Brain microvascular endothelial cell (primary cell): Measurements from ENCODE around the gene NTMT2.
A peak's percentile ranks its signal among the peaks of the same experiment; 100 is the strongest.
"Not testable (repeated sequence)": the region's sequence is repeated elsewhere in the genome, so short reads cannot be mapped to it uniquely, and the experiment has no call there.

ENCODE experiments used
- DNase-seq: peaks from one replicate; pipeline ENCODE4 v3.0.0-alpha.2; 2020
- H3K27ac ChIP-seq: fragments of 250-450 bp; sonication (Bioruptor Pico); 2 replicates; pipeline ENCODE4 v1.5.1; 2020; ENCODE audit warnings: mild to moderate bottlenecking, moderate library complexity
- H3K27me3 ChIP-seq: fragments of 250-450 bp; sonication (Bioruptor Pico); replicated peaks from 2 replicates; pipeline ENCODE4 v1.5.1; 2020; ENCODE audit warnings: mild to moderate bottlenecking
- H3K36me3 ChIP-seq: fragments of 250-450 bp; sonication (Bioruptor Pico); replicated peaks from 2 replicates; pipeline ENCODE4 v1.5.1; 2020; ENCODE audit warnings: mild to moderate bottlenecking
- H3K4me3 ChIP-seq: 2 replicates; pipeline ENCODE4 v1.5.1; 2011; ENCODE audit warnings: low read depth, mild to moderate bottlenecking, control low read depth, low read length, moderate library complexity
- in situ Hi-C: cut with HindIII; loops from 2 replicates; pipeline ENCODE4 v1.10.0; 2017; ENCODE audit warnings: low sequenced_read_pairs, low pct_ligation_motif_present
- TF ChIP-seq, protein P1 (sequence below): IDR thresholded peaks from 2 replicates; pipeline ENCODE4 v1.5.1; 2011; ENCODE audit warnings: low read depth, mild to moderate bottlenecking, moderate library complexity, low read length, control low read depth, inconsistent platforms; ENCODE audit errors: missing control alignments

The NTMT2 gene

DNA sequence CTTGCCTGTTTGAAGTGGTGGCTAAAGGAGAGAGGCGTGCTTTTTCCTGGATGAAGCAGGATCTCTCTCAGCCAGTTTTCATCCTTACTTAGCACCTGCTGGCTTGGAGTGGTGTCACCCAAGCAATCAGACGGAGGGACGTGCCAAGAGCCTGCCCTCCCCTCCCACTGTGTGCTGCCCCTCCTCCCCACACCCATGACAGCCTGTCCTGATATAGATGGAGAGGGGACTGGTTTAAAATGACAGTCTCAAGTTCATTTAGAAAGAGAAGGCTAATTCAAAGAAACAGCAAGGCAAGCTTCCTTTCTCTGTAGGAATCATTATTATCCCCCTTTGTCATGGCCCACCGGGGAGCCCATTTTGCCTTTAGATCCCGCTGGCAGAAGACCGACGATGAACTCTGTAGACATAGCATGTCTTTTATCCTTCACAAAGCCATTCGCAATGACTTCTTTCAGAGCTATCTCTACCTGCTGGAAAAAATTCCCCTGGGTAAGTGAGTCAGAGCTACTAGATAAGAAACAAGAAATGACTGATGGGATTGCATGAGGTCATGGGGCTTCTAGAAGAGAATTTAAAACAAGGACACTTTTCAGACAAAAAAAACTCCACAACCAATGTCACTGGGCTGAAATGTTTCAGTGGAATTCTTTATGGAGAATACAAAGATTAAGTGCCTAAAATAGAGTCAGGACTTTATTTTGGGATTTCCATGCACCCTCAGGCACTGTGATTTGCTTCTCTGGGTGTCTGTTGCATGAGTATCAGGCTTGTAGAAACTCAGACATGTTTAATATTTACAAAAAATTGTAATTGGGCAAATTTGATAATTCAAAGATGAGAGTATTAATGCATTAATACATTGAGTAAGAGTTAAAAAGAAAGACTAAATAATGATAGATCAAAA, at the start of gene NTMT2:
NTMT2 (plus strand) TSS at position 190 of the 907 bp plus-strand sequence; CDS start at position 339, 149 bp downstream.
- no peak within 1 kb of the TSS for H3K27ac ChIP-seq
- H3K27me3 ChIP-seq: no peaks in the 10 kb centered on the region
- no peaks in the 10 kb centered on the region for H3K36me3 ChIP-seq
- in situ Hi-C loops: no loop called here
- no peak within 1 kb of the TSS for H3K4me3 ChIP-seq
- DNase-seq: peak; percentile 64
- TF ChIP-seq, protein P1, sequence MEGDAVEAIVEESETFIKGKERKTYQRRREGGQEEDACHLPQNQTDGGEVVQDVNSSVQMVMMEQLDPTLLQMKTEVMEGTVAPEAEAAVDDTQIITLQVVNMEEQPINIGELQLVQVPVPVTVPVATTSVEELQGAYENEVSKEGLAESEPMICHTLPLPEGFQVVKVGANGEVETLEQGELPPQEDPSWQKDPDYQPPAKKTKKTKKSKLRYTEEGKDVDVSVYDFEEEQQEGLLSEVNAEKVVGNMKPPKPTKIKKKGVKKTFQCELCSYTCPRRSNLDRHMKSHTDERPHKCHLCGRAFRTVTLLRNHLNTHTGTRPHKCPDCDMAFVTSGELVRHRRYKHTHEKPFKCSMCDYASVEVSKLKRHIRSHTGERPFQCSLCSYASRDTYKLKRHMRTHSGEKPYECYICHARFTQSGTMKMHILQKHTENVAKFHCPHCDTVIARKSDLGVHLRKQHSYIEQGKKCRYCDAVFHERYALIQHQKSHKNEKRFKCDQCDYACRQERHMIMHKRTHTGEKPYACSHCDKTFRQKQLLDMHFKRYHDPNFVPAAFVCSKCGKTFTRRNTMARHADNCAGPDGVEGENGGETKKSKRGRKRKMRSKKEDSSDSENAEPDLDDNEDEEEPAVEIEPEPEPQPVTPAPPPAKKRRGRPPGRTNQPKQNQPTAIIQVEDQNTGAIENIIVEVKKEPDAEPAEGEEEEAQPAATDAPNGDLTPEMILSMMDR: no peak

DNA sequence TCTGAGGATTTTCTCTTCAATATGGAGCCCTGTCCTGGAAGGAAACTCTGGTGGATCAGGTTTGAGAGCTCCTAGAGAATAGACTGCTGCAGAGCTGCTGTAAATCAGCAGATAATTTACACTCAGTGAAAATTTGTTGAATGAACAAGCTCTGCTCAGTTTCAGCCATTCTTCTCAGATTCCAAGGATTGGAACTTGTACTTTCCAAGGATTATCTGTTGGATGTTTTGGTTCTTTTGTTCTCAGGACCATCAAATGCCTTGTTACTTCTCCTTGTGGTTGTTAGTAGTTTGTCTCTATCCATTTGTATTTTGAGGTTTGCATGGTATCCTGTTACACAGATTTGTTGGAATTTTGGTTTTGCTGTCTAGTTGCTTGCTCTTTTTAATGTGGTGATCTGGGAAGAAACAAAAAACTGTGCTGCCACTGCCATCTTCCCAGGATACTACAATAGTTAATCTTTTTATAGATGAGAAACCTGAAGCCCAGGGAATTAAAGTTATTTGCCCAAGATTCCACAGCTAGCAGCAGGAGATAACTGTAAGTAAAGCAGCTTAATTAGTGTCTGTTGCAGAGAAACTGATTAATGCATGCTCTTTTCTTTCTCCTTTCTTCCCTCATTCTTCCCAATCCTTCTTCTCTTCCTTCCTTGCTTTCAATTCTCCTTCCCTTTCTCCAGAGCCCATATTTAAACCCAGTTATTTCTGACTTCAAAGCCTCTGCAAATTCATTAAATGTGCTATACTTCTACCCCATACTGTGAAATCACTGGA, 49.6 kb upstream of the NTMT2 start:
- H3K36me3 ChIP-seq: no peaks in the 10 kb centered on the region
- no peak overlapping the region for H3K4me3 ChIP-seq
- in situ Hi-C loops: no loop called here
- H3K27me3 ChIP-seq: no peaks in the 10 kb centered on the region
- DNase-seq: no peak
- H3K27ac ChIP-seq: no peak overlapping the region
- TF ChIP-seq, protein P1: no peak

DNA sequence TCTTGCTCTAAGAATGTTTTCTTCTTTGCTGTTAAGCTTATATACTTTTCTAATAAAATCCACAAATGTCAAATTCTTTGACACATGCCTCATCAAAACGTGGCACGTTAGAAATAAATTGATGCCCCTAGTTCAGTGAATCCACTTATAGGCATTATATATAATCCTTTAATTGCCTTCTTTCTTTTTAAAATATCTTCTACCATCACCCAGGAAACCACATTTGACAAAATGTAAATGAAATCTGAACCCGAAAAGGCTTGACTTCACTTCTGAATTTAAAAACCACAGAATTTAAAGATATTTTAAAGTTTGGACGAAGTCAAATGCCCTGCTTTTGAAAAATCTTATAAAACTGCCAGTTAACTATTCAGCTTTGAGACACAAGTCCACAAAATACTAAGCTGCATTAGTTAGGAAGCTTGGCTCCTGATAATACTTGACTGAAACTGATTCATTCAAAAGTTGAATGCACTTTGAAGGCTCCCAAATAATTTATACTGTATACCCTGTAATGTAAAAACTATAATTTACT, 48.9 kb upstream of the NTMT2 start:
- Histone ChIP-seq H3K4me3 (no peak overlapping the region), H3K27me3 (no peaks in the 10 kb centered on the region), H3K27ac (no peak overlapping the region), H3K36me3 (no peaks in the 10 kb centered on the region)
- in situ Hi-C loops: no loop called here
- TF ChIP-seq, protein P1: no peak
- no peak for DNase-seq

DNA sequence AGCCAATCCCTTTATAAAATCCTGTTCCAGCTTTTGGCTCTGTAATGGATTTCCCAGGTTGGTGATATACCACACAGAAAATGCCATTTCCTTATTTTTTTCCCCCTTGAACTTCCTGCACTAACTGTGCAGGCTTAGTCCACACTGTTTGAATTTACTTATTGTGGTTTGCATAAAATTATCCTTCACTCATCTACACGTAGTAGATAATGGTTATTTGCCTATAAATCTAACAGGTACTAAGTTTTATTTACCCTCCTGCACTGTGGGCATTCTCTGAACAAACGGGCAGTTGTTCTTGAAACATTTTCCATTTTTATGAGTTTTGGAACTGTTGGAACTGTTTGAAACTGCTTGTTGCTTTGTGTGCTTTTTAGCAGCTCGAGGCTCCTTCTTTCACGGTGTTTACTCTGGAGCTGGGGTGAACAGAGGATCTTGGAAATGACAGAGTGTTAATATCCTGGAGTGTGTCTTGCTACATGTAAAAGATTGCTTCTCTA, 48.3 kb upstream of the NTMT2 start:
- TF ChIP-seq, protein P1: no peak
- H3K36me3 ChIP-seq: no peaks in the 10 kb centered on the region
- H3K27ac ChIP-seq: no peak overlapping the region
- H3K4me3 ChIP-seq: no peak overlapping the region
- DNase-seq: no peak
- H3K27me3 ChIP-seq: no peaks in the 10 kb centered on the region
- in situ Hi-C loops: no loop called here

DNA sequence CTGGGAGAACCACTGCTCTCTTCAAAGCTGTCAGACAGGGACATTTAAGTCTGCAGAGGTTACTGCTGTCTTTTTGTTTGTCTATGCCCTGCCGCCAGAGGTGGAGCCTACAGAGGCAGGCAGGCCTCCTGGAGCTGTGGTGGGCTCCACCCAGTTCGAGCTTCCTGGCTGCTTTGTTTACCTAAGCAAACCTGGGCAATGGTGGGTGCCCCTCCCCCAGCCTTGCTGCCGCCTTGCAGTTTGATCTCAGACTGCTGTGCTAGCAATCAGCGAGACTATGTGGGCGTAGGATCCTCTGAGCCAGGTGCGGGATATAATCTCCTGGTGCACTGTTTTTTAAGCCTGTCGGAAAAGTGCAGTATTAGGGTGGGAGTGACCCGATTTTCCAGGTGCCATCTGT, 32.6 kb upstream of the NTMT2 start:
- H3K36me3 ChIP-seq, DNase-seq, H3K27ac ChIP-seq, in situ Hi-C loops, H3K4me3 ChIP-seq, H3K27me3 ChIP-seq: not testable (repeated sequence)

DNA sequence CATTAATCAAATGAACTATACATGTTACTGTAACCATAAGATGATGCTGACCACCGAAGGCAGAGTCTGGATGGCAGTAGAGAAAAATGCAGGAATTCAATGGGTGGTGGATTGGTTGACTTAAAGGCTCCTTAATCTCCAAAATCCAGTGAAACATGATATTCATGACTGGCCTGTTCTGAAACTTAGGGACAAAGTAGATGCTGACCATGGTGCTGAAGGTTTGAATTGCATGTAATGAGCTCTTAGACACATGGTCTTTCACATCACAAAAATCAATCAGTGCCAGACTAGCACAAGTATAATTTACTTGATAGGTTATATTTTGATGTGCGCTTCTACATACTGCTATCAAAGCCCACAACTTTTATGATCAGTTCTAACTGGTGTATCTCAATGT, 30.9 kb upstream of the NTMT2 start:
- Histone ChIP-seq H3K27me3 (no peaks in the 10 kb centered on the region), H3K4me3 (no peak overlapping the region), H3K36me3 (no peaks in the 10 kb centered on the region), H3K27ac (no peak overlapping the region)
- in situ Hi-C loops: no loop called here
- TF ChIP-seq, protein P1: no peak
- DNase-seq: peak; percentile 47
